Gastrocnemius medialis (tissue), 4 donors: ENCODE results near the gene CAB39.

Experiments used
- POLR2A ChIP-seq, 2 donors: fragments of 450-650 bp; IDR thresholded peaks; one replicate each; pipeline ENCODE4 v1.6.1; 2017; ENCODE audit warnings: antibody characterized with exemption in 2 of 2, mild to moderate bottlenecking in 2 of 2, moderate library complexity in 2 of 2
- TF ChIP-seq, protein P1 (sequence below), 5 experiments: fragments of 450-650 bp in 3 of 5; fragments of 200-600 bp in 2 of 5; sonication (generic) in 2 of 5; IDR thresholded peaks in 4 of 5; conservative IDR thresholded peaks in 1 of 5; 1 replicate in 4 of 5; 2 replicates in 1 of 5; pipeline ENCODE4 v1.5.1; 2016 to 2019; ENCODE audit warnings: antibody characterized with exemption in 5 of 5, mild to moderate bottlenecking in 3 of 5, moderate library complexity in 3 of 5

DNA sequence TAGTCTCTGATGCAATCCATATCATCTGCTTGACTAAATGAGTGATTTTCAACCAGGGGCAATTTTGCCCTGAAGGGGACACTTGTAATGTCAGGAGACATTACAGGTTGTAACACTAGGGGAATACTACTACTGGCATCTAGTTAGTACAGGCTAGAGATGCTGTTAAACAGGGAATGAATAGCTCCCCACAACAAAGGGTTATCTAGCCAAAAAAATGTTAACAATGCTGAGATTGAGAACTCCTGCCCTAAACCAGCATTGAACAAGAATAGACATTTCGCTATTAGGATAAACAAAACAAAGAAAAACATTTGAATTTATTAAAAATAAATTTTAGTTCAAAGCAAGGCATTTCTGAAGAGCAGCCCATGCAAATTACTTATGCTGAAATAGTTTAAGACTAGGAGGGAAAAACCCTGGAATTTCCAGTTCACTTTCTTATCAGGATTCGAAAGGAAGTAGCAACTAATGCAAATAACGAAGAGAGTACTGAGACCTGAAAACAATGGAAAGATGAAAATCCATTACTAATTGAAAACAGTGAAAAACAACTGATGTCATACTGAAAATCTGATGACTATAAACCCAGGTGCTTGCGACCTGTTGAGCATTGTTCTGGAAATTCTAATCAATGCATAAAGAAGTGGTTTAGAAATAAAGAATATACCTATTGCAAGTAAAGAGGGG lies 53.1 kb downstream of the CAB39 start:
- TF ChIP-seq, protein P1, sequence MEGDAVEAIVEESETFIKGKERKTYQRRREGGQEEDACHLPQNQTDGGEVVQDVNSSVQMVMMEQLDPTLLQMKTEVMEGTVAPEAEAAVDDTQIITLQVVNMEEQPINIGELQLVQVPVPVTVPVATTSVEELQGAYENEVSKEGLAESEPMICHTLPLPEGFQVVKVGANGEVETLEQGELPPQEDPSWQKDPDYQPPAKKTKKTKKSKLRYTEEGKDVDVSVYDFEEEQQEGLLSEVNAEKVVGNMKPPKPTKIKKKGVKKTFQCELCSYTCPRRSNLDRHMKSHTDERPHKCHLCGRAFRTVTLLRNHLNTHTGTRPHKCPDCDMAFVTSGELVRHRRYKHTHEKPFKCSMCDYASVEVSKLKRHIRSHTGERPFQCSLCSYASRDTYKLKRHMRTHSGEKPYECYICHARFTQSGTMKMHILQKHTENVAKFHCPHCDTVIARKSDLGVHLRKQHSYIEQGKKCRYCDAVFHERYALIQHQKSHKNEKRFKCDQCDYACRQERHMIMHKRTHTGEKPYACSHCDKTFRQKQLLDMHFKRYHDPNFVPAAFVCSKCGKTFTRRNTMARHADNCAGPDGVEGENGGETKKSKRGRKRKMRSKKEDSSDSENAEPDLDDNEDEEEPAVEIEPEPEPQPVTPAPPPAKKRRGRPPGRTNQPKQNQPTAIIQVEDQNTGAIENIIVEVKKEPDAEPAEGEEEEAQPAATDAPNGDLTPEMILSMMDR (IDR thresholded peaks at IDR 0.05 in 4 of 5, conservative IDR thresholded peaks at IDR 0.05 in 1 of 5): no peak
- no peak for TF ChIP-seq POLR2A (IDR thresholded peaks at IDR 0.05)
